Measurements from ENCODE around the gene UTY. TPM values are rescaled to one million over a fixed set of nuclear protein-coding genes. Genes with fewer than 3 reads are reported as not detected.

UTY gene
- total RNA-seq, 1 donor, result 0.10 TPM

Other genes starting within 250 kb of the UTY start
- gene TMSB4Y, start 223.9 kb upstream of the UTY start, total RNA-seq, result not detected

All from mononuclear cell (primary cell).